ENCODE measurements around the gene HSBP1L1. TPM values are rescaled to one million over a fixed set of nuclear protein-coding genes. Genes with fewer than 3 reads are reported as not detected.
A peak's percentile ranks its signal among the peaks of the same experiment; 100 is the strongest.

The HSBP1L1 gene
- total RNA-seq, 4 donors from 2014 or later = 6.6 to 21.3 (median 15.0) TPM

DNA sequence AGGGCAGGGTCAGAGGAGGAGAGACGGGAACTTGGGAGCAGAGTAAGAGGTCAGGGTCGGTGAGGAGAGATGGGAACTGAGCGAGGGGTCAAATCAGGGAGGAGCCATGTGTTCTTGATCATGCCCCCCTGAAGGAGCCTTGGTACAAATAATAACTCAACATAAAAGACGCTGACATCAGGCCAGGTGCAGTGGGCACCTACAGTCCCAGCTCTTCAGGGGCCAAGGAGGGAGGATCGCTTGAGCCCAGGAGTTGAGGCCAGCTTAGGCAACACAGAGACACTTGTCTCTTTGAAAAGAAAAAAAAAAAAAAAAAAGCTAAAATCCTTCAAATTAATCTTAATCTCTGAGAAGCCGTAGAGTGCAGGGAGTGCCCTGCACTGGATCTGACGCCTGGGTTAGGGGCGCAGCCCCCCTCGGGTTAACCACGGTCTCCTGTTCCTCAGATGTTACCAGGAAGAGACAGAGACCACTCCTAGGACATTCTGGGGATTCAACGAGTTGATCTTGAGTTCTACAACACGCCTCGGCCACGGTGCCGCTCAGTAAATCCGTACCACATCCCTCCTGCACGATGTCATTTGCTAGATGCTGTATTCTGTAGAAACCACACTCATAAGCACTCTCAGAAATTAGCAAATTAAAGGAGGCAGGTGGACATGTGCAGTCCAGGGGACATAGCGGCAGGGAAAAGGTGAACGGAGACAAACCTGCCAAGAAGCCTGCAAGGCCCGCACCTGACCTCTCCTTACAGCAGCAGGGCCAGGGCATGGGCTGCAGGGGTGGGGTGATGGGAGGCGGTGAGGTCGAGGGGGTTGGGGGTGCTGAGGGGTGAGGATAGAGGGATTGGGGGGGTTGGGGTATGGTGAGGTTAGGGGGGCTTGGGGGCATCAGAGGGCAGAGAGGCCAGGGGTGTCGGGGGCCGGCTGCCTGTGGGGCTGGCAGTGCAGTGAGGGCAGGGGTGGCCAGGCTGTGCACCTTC, 42.2 kb upstream of the HSBP1L1 start:
- peaks cover 0 to 8% of the 10 kb centered on the region in 2 donors for H3K4me1 ChIP-seq
- TF ChIP-seq, protein P1, sequence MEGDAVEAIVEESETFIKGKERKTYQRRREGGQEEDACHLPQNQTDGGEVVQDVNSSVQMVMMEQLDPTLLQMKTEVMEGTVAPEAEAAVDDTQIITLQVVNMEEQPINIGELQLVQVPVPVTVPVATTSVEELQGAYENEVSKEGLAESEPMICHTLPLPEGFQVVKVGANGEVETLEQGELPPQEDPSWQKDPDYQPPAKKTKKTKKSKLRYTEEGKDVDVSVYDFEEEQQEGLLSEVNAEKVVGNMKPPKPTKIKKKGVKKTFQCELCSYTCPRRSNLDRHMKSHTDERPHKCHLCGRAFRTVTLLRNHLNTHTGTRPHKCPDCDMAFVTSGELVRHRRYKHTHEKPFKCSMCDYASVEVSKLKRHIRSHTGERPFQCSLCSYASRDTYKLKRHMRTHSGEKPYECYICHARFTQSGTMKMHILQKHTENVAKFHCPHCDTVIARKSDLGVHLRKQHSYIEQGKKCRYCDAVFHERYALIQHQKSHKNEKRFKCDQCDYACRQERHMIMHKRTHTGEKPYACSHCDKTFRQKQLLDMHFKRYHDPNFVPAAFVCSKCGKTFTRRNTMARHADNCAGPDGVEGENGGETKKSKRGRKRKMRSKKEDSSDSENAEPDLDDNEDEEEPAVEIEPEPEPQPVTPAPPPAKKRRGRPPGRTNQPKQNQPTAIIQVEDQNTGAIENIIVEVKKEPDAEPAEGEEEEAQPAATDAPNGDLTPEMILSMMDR (IDR thresholded peaks at IDR 0.05) = no peak
- no peak for TF ChIP-seq POLR2A (IDR thresholded peaks at IDR 0.05)

DNA sequence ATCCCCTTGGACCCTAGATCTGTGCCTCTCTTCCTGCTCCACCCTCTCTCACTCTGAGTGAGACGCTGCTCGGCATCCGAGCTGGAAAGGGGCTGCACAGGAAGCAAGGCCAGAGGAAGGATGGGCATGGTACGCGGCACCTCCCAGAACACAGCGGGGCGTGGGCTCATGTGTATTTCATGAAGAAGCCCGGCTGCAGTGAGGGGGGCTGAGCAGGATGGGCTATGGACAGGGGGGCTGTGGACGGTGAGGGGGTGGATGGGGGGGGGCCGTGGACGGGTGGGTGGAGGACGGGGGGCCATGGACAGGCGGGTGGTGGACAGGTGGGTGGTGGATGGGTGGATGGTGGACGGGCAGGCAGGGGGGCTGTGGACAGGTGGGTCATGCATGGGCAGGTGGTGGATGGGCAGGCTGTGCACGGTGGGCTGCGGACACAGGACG, 41.5 kb upstream of the HSBP1L1 start:
- H3K9me3 ChIP-seq = no peaks in the 10 kb centered on the region
- H3K27me3 ChIP-seq = no peaks in the 10 kb centered on the region
- TF ChIP-seq POLR2A (IDR thresholded peaks at IDR 0.05) = no peak
- TF ChIP-seq, protein P1 (IDR thresholded peaks at IDR 0.05) = no peak
- no peak overlapping the region for H3K27ac ChIP-seq
- DNase-seq = peak; percentile 3 to 12
- no peak overlapping the region for H3K4me3 ChIP-seq
- H3K36me3 ChIP-seq = no peaks in the 10 kb centered on the region
- intact Hi-C loops (cut with DNase I; ENCODE audit: low total_unique reads) = no loop called here
- peaks cover 0 to 8% of the 10 kb centered on the region in 2 donors for H3K4me1 ChIP-seq

More for the DNA sequence above, 42.2 kb upstream of the HSBP1L1 start:
- peak in 1 of 2 donors; percentile 4 for DNase-seq
- no peaks in the 10 kb centered on the region for H3K27me3 ChIP-seq
- H3K9me3 ChIP-seq = no peaks in the 10 kb centered on the region
- intact Hi-C loops (cut with DNase I; ENCODE audit: low total_unique reads) = no loop called here
- H3K4me3 ChIP-seq = no peak overlapping the region
- H3K27ac ChIP-seq = no peak overlapping the region
- no peaks in the 10 kb centered on the region for H3K36me3 ChIP-seq

DNA sequence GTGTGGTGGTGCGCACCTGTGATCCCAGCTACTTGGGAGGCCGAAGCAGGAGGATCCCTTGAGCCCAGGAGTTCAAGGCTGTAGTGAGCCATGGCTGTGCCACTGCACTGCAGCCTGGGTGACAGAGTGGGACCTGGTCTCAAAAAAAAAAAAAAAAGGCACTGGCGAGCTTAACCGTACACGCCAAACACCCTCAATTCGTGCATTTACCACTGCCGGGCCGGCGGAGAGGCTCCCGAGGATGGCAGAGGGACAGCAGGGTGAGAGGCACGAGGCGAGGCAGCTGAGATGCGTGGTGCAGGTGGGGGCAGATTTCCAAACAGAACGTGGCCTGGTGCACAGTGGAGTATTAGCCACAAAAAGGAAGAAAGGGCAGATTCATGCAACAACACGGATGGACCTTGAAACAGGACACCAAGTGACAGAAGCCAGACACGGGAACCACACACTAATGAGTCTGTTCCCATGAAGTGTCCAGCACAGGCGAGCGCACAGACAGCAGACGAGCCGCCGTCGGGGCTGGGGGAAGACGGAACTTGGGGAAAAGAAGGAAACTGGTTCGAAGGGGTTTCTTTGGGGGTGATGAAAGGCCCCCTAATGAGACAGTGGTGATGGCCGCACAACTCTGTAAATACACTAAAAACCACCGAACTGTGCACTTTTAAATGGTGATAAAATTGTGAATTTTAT, 40.4 kb upstream of the HSBP1L1 start:
- Histone ChIP-seq H3K9me3 (peaks cover 0 to under 1% of the 10 kb centered on the region in 2 donors), H3K4me1 (peaks cover 0 to 8% of the 10 kb centered on the region in 2 donors), H3K36me3 (no peaks in the 10 kb centered on the region), H3K27ac (no peak overlapping the region), H3K27me3 (no peaks in the 10 kb centered on the region), H3K4me3 (no peak overlapping the region)
- TF ChIP-seq, protein P1 (IDR thresholded peaks at IDR 0.05) = no peak
- DNase-seq = peak; percentile 6 to 12
- intact Hi-C loops (cut with DNase I; ENCODE audit: low total_unique reads) = no loop called here

DNA sequence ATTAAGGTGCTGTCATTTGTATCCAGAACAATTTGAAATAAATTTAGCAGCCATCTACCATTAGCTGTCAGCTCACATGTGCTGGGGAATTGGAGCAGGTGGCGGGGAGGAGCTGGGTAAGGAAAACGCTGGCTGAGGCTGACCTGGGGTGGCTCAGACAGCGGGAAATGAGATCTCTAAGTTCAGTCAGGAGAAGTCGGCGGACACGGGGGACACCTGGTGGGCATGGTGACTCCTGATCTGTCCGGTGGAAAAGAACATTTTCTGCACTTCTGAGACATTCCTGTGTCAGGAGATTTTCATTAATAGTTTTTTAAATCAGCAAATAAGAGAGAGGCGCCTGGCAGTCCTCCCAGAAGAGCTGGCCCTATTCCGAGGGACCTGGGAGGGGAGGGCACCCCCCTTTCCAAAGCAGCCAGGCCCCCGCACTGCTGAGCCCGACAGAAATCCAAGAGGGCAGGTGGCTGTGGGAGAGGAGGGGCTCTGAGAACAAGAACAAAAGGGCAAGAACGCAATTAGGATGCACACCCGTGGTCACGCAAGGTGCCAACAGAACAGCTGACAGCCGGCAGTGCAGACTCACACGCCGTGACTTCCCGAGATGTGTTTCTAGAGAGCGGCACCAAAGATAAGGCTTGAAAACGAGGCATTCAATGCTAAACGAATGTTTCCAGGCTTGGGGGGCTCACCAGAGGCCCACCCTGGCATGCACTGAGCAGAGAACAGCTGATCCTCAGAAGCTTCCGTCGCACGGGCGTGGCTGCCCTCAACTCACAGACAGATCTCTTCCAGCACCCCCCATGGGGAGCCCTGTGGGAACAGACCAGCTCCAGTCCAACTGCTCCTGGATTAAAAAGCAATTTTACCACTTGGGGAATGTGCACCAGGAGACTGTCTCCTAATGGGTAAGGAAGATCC, 39.4 kb upstream of the HSBP1L1 start:
- no peak overlapping the region for H3K27ac ChIP-seq
- DNase-seq = peak; percentile 27 to 63
- peaks cover 0 to 8% of the 10 kb centered on the region in 2 donors for H3K4me1 ChIP-seq
- H3K27me3 ChIP-seq = no peaks in the 10 kb centered on the region
- TF ChIP-seq, protein P1 (IDR thresholded peaks at IDR 0.05) = no peak
- TF ChIP-seq POLR2A (IDR thresholded peaks at IDR 0.05) = no peak
- H3K4me3 ChIP-seq = no peak overlapping the region
- no peaks in the 10 kb centered on the region for H3K36me3 ChIP-seq
- intact Hi-C loops (cut with DNase I; ENCODE audit: low total_unique reads) = no loop called here
- peaks cover 0 to 11% of the 10 kb centered on the region in 2 donors for H3K9me3 ChIP-seq
